ENCODE data around the gene KIFAP3.
"Not testable (repeated sequence)": the region's sequence is repeated elsewhere in the genome, so short reads cannot be mapped to it uniquely, and the experiment has no call there.

Gene KIFAP3

DNA sequence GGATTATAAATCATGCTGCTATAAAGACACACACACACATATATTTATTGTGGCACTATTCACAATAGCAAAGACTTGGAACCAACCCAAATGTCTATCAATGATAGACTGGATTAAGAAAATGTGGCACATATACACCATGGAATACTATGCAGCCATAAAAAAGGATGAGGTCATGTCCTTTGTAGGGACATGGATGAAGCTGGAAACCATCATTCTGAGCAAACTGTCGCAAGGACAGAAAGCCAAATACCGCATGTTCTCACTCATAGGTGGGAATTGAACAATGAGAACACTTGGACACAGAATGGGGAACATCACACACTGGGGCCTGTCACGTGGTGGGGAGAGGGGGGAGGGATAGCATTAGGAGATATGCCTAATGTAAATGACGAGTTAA lies 12.8 kb downstream of the KIFAP3 start:
- not testable (repeated sequence) for DNase-seq

DNA sequence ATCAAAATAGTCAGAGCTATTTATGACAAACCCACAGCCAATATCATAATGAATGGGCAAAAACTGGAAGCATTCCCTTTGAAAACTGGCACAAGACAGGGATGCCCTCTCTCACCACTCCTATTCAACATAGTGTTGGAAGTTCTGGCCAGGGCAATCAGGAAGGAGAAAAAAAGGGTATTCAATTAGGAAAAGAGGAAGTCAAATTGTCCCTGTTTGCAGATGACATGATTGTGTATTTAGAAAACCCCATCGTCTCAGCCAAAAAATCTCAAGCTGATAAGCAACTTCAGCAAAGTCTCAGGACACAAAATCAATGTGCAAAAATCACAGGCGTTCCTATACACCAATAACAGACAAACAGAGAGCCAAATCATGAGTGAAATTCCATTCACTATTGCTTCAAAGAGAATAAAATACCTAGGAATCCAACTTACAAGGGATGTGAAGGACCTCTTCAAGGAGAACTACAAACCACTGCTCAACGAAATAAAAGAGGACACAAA lies 14.4 kb downstream of the KIFAP3 start:
- DNase-seq, result not testable (repeated sequence)

DNA sequence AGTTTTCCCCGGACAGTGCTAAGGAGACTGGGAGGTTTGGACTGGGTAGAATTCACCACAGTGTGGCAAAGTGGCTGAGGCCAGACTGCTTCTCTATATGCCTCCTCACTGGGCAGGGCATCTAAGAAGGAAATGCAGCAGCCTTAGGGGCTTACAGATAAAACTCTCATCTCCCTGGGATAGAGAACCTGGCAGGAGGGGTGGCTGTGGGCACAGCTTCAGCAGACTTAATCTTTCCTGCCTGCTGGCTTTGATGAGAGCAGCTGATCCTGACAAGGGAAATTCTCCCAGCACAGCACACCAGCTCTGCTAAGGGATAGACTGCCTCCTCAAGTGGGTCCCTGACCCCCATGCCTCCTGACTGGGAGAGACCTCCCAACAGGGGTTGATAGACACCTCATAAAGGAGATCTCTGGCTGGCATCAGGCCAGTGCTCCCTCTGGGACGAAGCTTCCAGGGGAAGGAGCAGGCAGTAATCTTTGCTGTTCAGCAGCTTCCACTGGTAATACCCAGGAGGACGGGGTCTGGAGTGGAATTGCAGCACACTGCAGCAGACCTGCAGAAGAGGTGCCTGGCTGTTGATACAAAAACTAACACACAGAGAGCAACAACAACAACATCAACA lies 25.2 kb downstream of the KIFAP3 start:
- DNase-seq, result no peak

DNA sequence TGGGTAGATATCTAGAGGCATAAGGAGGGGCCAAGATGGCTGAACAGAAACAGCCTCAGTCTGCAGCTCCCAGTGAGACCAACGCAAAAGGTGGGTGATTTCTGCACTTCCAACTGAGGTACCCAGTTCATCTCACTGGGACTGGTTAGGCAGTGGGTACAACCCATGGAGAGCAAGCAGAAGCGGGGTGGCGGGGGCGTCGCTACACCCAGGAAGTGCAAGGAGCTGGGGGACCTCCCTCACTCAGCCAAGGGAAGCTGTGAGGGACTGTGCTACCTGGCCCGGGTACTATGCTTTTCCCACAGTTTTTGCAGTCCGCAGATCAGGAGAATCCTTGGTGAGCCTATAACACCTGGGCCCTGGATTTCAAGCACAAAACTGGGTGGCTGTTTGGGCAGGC lies 26.0 kb downstream of the KIFAP3 start:
- DNase-seq, result no peak

DNA sequence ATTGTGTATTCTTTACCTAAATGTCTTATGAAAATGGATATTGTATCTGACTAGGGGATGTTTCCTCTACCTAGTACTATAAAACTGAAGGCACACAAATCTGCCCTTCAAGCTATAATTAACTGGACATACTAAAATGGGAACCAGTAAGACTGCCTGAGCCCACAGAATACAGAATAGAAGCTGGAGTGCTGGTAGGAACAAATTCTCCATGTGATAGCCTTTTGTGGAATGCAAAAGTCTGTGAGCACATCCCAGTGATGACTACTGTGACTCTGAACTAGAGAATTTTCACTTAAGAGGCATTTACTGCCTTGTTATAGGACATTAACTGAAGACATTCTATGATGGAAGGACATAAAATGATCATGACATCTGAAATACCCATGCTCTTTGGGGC lies 30.3 kb downstream of the KIFAP3 start:
- no peak for DNase-seq

DNA sequence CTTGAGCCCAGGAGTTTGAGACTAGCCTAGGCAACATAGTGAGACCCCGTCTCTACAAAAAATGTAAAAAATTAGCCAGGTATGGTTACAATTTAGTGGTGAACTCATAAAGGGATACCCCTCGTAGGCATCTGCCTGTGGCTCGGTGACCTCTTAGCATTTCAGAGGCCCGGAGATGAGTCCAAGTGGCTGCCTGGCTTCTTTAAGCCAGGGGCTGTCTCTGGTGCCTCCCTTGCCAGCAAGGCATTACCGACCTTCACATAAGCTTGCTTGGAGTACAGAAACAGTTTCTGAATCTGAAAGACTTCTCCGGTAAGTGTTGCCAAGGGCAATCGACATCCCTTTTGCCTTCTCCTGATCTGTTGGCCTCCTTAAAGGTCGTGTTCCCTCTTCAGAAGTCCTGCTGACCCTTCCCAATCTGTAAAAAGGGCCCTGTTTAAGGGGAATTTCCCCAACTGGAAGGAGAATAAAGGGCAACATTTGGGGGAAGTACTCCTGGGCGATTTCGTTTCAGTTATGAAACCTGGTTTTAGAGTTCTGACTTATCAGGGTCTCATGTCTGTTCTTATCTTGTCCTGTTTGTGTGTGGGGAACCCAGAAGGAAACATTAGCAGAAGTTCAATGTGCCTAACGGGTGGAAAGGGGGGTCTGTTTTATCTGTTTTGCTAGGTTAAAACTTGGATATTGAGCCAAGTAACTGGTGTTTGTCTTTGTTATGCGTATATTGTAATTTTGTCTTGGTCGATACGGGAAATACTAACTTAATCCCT lies 32.9 kb downstream of the KIFAP3 start:
- no peak for DNase-seq

DNA sequence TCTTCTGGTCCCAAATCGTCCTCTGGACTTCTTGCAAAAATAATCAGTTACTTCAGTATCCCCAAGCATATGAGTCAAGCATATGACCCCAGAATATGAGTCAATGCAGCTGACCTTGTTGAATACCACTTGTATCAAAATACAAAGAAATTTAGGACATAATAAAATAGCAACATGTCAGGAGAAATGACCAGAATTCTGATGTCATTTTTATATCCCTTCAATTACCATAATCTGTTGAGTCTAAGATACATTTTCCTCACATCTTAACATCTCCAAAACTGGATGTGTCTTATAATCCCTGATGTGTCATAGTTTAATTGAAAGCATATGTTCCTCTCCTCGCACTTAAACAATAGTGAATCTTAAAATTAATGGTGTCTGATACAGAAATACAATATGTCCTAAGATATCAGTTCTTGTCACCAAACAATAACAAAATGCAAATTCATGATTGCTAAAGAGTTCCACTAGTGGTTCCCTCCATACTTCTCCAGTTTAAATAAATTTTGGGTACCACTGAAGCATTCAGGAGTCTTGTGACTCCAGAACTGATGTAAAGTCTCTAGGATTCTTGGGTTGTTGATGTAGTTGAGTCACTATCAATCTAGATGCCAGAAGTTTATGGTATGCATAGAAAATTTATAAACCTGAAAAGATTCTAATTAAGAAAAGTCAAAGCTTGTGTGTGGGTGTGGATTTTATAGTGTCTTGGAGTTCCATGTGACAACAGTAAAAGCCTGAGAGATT lies 41.8 kb downstream of the KIFAP3 start:
- no peak for DNase-seq

DNA sequence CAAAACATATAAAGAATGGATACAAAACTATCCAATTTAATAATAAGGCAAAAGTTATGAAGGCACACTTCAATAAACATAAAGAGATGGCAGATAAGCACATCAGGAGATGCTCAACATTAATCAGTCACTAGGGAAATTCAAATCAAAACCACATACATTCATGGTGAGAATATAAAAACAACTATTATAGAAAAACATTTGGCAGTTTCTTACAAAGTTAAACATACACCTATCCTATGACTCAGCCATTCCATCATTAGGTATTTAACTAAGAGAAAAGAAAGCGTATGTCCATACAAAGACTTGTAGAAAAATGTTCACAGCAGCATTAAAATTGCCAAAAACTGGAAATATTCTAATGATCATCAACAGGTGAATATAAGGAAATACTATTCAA lies 44.3 kb downstream of the KIFAP3 start:
- no peak for DNase-seq

DNA sequence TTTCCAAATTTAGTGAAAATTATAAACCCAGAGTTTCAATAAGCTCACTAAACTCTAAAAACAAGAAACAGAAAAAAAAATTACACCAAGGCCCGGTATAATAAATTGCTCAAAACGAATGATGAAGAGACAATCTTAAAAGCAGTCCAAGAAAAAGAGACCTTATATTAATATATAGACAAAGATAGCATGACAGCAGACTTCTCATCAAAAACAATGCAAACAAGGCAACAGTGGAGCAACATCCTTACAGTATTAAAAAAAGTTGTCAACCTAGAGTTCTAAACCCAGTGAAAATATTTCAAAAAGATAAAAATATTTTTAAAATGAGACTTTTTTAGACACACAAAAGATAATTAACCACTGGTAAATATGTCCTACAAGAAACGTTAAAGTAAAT lies 46.7 kb downstream of the KIFAP3 start:
- DNase-seq, result no peak

DNA sequence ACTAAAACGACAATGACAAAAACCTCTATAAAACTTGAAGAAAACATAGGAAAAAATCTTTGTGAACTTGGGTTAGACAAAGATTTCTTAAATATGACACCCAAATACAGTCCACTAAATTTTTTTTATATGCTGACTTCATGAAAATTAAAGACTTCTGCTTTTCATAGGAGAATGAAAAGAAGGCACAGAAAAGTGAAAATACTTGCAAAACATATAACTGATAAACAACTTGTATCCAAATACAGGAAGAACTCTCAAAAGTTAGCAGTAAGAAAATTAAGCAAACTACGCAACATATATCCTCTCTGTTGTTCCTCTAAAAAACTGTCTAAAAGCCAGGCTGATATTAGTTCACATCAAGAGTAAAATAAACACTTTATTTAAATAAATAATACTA lies 53.6 kb downstream of the KIFAP3 start:
- DNase-seq, result no peak

DNA sequence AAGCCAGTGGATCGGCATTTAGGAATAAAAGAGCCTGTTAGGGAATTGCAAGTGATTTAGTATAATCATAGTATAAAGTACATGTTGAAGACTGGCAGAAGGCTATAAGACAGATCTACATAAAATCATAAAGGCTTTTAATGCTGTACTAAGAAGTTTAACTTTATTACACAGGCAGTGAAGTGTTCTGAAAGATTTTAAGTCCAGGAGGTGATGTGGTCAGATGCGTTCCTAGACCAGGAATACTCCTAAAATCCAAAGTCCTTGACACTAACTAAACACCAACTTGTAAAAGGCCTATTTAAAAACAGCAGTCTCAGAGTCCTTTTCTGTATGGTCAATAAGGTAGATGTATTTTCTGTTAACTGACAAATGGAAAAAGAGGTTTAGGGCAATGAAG lies 57.0 kb downstream of the KIFAP3 start:
- DNase-seq, result no peak

DNA sequence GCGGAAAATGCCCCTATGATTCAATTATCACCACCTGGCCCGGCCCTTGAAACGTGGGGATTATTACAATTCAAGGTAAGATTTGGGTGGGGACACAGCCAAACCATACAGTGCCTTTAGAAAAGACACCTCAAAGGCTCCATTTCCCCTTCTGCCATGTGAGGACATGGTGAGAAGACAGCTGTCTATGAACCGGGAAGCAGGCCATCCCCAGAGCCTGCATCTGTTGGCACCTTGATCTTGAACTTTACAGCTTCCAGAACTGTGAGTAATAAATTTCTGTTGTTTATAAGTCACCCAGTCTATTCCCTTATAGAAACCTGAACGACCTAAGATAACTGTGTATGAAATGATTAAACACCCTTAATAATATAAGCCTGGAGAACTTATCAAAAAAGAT lies 61.6 kb downstream of the KIFAP3 start:
- DNase-seq, result no peak

DNA sequence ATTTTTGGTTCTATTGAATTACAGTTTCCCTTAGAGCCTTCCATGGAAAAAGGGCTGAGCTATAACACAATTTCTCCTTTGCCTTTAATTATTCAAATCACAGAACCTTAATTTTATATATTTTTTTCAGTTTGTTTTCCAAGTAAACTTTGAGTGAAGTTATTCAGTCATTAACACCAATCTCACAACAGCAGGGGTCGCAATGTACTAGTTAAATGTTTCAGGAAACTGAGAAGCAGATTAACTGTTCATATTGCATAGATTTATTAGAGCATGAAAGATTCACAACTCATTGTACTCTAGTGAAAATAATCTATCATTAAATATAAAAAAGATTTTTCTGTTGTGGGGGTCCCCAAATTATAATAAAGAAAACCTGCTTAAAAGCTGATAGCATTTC lies 64.1 kb downstream of the KIFAP3 start:
- DNase-seq, result peak; percentile 5

DNA sequence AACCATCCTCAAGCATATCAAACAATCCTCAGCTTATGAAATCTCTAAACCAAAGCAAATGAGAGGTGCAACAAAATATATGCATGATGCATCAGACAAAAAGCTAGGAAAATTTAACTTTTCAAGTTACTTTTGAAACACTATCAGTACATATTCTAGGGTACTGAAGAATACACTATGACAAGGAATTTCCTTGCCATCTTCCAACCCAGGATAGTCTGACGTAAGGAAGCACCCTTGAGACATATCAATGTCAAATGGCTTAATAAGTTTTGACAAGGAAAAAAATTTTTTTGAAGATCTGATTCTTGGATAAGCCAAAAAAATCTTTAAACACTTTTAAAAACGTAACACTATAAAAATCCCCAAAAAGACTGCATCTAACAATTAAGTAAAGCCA lies 64.9 kb downstream of the KIFAP3 start:
- no peak for DNase-seq

DNA sequence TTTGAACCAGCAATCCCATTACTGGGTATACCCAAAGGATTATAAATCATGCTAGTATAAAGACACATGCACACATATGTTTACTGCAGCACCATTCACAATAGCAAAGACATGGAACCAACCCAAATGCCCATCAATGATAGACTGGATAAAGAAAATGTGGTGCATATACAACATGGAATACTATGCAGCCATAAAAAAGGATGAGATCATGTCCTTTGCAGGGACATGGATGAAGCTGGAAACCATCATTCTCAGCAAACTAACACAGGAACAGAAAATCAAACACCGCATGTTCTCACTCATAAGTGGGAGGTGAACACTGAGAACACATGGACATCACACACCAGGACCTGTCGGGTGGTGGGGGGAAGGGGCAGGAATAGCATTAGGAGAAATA lies 65.8 kb downstream of the KIFAP3 start:
- not testable (repeated sequence) for DNase-seq

DNA sequence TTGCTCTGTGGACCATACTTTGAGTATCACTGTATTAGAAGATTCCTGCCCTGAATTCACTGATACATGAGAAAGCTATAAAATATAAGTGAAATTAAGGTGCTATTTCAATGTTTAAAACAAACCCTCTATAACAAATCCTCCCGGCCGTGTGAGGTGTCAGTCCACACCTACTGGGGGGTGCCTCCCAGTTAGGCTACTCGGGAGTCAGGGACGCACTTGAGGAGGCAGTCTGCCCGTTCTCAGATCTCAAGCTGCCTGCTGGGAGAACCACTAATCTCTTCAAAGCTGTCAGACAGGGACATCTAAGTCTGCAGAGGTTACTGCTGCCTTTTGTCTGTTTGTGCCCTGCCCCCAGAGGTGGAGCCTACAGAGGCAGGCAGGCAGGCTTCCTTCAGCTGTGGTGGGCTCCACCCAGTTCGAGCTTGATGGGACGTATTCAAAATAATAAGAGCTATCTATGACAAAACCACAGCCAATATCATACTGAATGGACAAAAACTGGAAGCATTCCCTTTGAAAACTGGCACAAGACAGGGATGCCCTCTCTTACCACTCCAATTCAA lies 71.1 kb downstream of the KIFAP3 start:
- DNase-seq, result not testable (repeated sequence)

DNA sequence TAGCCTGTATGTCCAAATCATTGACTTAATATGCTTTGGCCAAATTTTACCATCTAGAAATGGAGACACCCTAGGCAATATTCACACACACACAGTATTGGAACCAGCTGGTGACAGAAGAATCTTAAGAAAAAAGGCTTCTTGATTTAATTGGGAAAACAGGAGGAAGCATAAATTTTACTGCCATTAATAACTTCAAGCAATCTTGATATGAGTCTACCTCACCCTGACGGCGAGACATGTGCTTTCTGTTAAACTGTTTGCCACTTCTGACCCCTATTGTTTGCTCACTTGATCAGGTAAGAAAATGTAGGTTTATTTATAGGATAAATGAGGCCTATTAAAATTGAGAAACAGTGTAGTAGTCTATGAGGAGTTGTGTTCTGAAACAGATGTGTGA lies 73.2 kb downstream of the KIFAP3 start:
- DNase-seq, result no peak

DNA sequence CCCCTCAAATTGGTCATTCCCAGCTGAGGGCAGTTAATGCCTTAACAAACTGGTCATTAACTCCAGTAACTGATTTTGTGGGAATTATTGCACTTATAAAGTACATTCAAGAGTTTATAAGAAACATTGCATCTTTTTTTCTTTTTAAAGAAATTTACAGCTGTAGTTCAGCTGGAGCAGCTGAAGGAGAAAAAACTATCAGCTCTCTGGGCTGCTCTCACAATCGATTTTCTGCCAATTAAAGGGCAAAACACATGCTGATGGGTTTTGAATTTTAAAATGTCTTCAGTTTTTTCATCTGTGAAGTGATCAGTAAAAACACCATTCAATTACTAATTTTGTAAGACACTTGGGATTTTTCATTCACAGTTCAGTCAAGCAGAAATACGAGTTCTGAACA lies 74.7 kb downstream of the KIFAP3 start:
- no peak for DNase-seq

DNA sequence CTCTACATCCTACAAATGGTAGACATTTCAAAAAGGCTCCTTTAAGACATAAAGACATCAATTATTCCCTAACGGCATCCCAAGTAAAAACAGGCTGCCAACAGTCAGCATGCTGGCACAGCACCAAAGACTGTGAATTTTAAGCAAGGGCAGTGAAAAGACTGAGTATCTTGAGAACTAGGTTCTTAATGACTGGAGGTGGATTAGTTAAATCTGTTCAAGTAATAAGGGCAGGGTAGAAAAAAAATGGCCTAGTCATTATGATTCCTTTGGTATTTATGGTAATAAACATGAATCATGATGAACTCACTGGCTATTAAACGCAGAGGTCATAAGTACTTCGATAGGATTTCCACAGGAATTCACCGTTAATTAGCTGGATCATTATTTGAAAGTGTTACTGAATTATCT lies 75.2 kb downstream of the KIFAP3 start:
- DNase-seq, result no peak

DNA sequence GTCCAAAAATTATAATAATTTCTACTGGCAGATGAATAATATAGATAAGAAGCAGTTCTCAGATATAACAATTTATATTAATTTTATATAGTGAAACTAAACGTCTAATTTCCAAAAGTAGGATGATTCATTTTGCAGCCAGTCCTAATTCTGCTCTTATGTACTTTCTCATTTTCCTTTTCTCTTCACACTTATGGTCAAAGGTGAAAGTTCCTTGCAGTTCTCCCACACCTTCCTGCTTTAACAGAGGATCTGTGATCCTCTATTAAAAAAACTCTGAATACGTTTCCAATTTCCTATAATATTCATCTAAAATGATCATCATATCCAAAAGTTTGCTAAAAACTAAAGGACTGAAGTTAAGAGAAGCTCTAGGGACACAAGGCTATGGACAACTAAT lies 78.5 kb downstream of the KIFAP3 start:
- DNase-seq, result no peak

DNA sequence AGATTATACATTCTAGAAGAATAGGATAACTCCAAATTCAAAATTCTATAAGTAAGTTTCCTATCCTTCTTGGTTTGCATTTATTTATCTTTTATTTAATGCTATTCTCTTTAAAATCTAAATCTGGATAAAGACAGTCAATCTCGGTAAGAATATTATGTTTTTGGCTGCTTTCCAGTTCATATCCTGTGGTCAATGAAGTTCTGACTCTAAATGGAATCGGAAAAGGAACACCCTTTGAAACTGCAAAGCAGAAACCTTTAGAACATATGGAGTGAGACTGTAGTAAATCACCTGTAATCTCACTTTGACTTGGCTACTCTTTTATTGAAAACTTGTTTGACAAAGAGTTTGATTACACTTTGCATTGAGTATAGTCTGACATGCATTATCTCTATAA lies 85.2 kb downstream of the KIFAP3 start:
- no peak for DNase-seq

DNA sequence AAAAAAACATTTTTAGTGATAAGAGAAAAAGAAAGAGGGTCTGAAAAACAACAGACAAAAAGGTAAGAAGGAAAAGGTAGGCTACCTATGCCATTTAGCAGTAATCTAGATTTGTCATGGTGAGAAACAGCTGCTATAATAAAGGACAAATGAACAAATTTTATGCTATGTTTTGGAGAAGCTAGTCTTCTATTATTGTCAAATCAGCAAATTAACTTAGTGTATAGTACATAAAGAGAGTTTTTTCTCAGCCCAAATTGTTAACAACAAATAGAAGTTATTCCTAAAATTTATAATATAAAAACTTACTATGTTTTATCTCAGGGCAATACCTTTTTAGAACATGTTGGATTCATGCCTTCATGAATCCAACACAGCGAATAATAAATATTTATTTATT lies 88.7 kb downstream of the KIFAP3 start:
- DNase-seq, result no peak

DNA sequence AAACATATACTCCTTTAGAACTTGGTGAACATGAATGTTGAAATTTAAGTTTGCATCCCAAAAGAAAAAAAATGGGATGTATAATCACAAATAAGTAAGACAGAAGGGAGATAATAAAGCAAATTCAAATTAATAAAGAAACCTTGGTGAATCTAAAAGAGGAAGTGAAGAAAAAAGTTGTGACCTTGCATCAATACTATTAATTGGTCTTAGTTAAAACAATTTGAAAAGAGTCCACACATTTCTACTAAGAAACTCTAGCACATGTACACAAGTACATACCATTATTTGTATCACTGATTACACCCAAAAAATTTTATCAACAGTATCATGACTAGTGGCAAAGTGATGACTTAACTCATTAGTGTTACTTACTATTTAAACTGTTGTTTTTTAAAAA lies 100.4 kb downstream of the KIFAP3 start:
- no peak for DNase-seq

DNA sequence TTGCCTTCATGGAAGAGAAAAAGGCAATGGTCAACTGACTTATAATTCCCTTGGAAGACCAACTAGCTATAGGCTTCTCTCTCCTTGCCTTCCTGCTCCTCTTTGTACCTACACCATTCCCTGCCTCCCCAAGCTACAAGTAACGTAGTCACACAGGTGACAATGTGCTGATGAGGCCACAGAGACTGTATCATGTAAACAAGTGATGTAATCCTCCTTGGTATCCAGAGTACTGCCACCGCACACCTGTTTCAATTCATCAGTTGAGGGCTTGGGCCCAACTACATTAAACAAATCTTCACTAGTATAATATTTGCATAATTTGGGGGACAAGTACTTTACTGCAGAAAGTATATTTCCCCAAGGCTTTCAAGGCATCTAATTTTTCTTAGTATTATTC lies 104.4 kb downstream of the KIFAP3 start:
- peak; percentile 33 for DNase-seq

Data from NCI-H510A treated with DMSO at 0.1 percent for 48 hours (cell line).